HCT116 (cell line): ENCODE data around the gene EML4. TPM values are rescaled to one million over a fixed set of nuclear protein-coding genes. Genes with fewer than 3 reads are reported as not detected.

Experiments
- ATAC-seq: fragments of 200-7000 bp; cut with Tn5 transposase; 2 replicates; pipeline ENCODE4 v1.9.1; 2020; ENCODE audit warnings: mild to moderate bottlenecking, moderate library complexity
- BruUV-seq: library from RNA; stranded (reverse); fragments of 400-500 nt; replicated peaks from 2 replicates; lab custom pipeline; 2021; lab: Mats Ljungman, UMichigan
- CTCF ChIA-PET: fragments of 300-600 bp; sonication (Branson Sonifier 250); formaldehyde crosslinking; loops from one replicate; lab custom pipeline; 2021; ENCODE audit warnings: antibody characterized with exemption; lab: Charles Lee
- POLR2A ChIA-PET: fragments of 300-600, 350-600 bp; sonication (Branson Sonifier 250); formaldehyde crosslinking; loops from one replicate; lab custom pipeline; 2021; ENCODE audit warnings: antibody characterized with exemption; lab: Charles Lee
- RAD21 ChIA-PET, 2 experiments: fragments of 300-600 bp; sonication (Branson Sonifier 250); formaldehyde crosslinking; loops; one replicate each; lab custom pipeline; 2023; ENCODE audit warnings: low total read pairs in 2 of 2; ENCODE audit not compliant: uncharacterized antibody in 2 of 2, unreplicated experiment in 2 of 2, low non-redundant PET in 1 of 2; lab: Charles Lee
- DNase-seq: peaks from one replicate; pipeline ENCODE4 v3.0.0-alpha.2; 2010; ENCODE audit warnings: low read depth, low spot score
- H2AFZ ChIP-seq: fragments of 200-600 bp; shearing (Covaris generic), sonication (generic); 2 replicates; pipeline ENCODE4 v1.6.1; 2017; ENCODE audit warnings: low read depth, mixed run types, mixed read lengths, antibody characterized with exemption, low read length; ENCODE audit not compliant: poor library complexity, severe bottlenecking
- H3K27ac ChIP-seq: 2 replicates; pipeline ENCODE4 v1.5.1; 2012; ENCODE audit warnings: low read depth, low read length
- H3K27me3 ChIP-seq: fragments of 200-600 bp; sonication (generic); 2 replicates; pipeline ENCODE4 v1.6.1; 2016; ENCODE audit warnings: mixed run types, low read length, mixed read lengths; ENCODE audit not compliant: insufficient read depth
- H3K36me3 ChIP-seq, 2 experiments: fragments of 200-500 bp in 1 of 2; fragments of 200-600 bp in 1 of 2; sonication (Bioruptor generic) in 1 of 2; sonication (generic) in 1 of 2; 2 replicates each; pipeline versions ENCODE4 v1.5.1 to v1.6.1; 2014 to 2016; ENCODE audit warnings: low read length in 2 of 2, inconsistent platforms in 1 of 2, mixed read lengths in 1 of 2, mixed run types in 1 of 2; ENCODE audit not compliant: insufficient read depth in 2 of 2, control insufficient read depth in 1 of 2
- H3K4me1 ChIP-seq, 2 experiments: fragments of 200-600 bp in 1 of 2; sonication (generic) in 1 of 2; 2 replicates each; pipeline versions ENCODE4 v1.5.1 to v1.6.1; 2012 to 2017; ENCODE audit warnings: low read length in 2 of 2, inconsistent platforms in 1 of 2, mild to moderate bottlenecking in 1 of 2, mixed read lengths in 1 of 2, mixed run types in 1 of 2, moderate library complexity in 1 of 2; ENCODE audit not compliant: insufficient read depth in 2 of 2, control insufficient read depth in 1 of 2
- H3K4me2 ChIP-seq: fragments of 200-600 bp; sonication (generic); 2 replicates; pipeline ENCODE4 v1.6.1; 2017; ENCODE audit warnings: mixed run types, low read length, mixed read lengths
- H3K4me3 ChIP-seq, 2 experiments: fragments of 200-600 bp in 1 of 2; sonication (generic) in 1 of 2; replicated peaks in 1 of 2; 2 replicates each; pipeline ENCODE4 v1.5.1; 2011 to 2016; ENCODE audit warnings: low read length in 2 of 2, control low read depth in 1 of 2, low read depth in 1 of 2, mild to moderate bottlenecking in 1 of 2, mixed read lengths in 1 of 2, mixed run types in 1 of 2
- H3K79me2 ChIP-seq: fragments of 200-600 bp; sonication (generic); 2 replicates; pipeline ENCODE4 v1.6.1; 2017; ENCODE audit warnings: mild to moderate bottlenecking, mixed run types, low read length, moderate library complexity, mixed read lengths; ENCODE audit not compliant: insufficient read depth
- H3K9ac ChIP-seq: fragments of 200-600 bp; sonication (generic); 2 replicates; pipeline ENCODE4 v1.6.1; 2016; ENCODE audit warnings: low read length, mixed read lengths
- H3K9me2 ChIP-seq: fragments of 200-600 bp; sonication (generic), shearing (Covaris generic); 2 replicates; pipeline ENCODE4 v1.6.1; 2017; ENCODE audit warnings: mixed run types, mild to moderate bottlenecking, moderate library complexity; ENCODE audit not compliant: insufficient read depth
- H3K9me3 ChIP-seq, 2 experiments: fragments of 200-500 bp in 1 of 2; fragments of 200-600 bp in 1 of 2; sonication (Bioruptor generic) in 1 of 2; sonication (generic) in 1 of 2; 2 replicates each; pipeline ENCODE4 v1.6.1; 2014 to 2017; ENCODE audit warnings: low read length in 2 of 2, mixed read lengths in 2 of 2, inconsistent platforms in 1 of 2, low read depth in 1 of 2, mild to moderate bottlenecking in 1 of 2, mixed run types in 1 of 2, moderate library complexity in 1 of 2; ENCODE audit not compliant: control insufficient read depth in 1 of 2, insufficient read depth in 1 of 2
- H4K20me1 ChIP-seq: fragments of 200-600 bp; sonication (generic), shearing (Covaris generic); 2 replicates; pipeline ENCODE4 v1.6.1; 2017; ENCODE audit warnings: mixed run types, mild to moderate bottlenecking, moderate library complexity; ENCODE audit not compliant: insufficient read depth
- ATF3 ChIP-seq: IDR thresholded peaks from 2 replicates; pipeline ENCODE4 v1.6.1; 2012
- CBX3 ChIP-seq: IDR thresholded peaks from 2 replicates; pipeline ENCODE4 v1.6.1; 2012; ENCODE audit warnings: low read depth
- CEBPB ChIP-seq: IDR thresholded peaks from 2 replicates; pipeline ENCODE4 v1.6.1; 2012; ENCODE audit warnings: low read depth
- EGR1 ChIP-seq: IDR thresholded peaks from 2 replicates; pipeline ENCODE4 v1.6.1; 2012; ENCODE audit warnings: low read depth
- ELF1 ChIP-seq: IDR thresholded peaks from 2 replicates; pipeline ENCODE4 v1.6.1; 2012; ENCODE audit warnings: low read depth, borderline replicate concordance
- EZH2phosphoT487 ChIP-seq: fragments of 200-600 bp; IDR thresholded peaks from 2 replicates; pipeline ENCODE4 v1.6.1; 2018; ENCODE audit warnings: antibody characterized with exemption, borderline replicate concordance
- FOSL1 ChIP-seq: IDR thresholded peaks from 2 replicates; pipeline ENCODE4 v1.6.1; 2012; ENCODE audit warnings: low read depth
- JUND ChIP-seq: IDR thresholded peaks from 2 replicates; pipeline ENCODE4 v1.6.1; 2012
- POLR2AphosphoS5 ChIP-seq: IDR thresholded peaks from 2 replicates; pipeline ENCODE4 v1.6.1; 2011; ENCODE audit warnings: mild to moderate bottlenecking, low read depth, low read length, moderate library complexity
- RAD21 ChIP-seq: IDR thresholded peaks from 2 replicates; pipeline ENCODE4 v1.6.1; 2012; ENCODE audit warnings: low read depth, mild to moderate bottlenecking
- REST ChIP-seq: IDR thresholded peaks from 2 replicates; pipeline ENCODE4 v1.6.1; 2012; ENCODE audit warnings: low read depth
- TCF7L2 ChIP-seq: IDR thresholded peaks from 2 replicates; pipeline ENCODE4 v1.7.0; 2011; ENCODE audit warnings: borderline replicate concordance, inconsistent platforms; ENCODE audit not compliant: insufficient read depth, insufficient read length; ENCODE audit errors: extremely low read depth
- YY1 ChIP-seq: IDR thresholded peaks from 2 replicates; pipeline ENCODE4 v1.6.1; 2011; ENCODE audit warnings: low read length, low read depth, moderate library complexity, mild to moderate bottlenecking; ENCODE audit not compliant: insufficient replicate concordance; ENCODE audit errors: extremely low read depth
- ZFX ChIP-seq: fragments of 450-650 bp; IDR thresholded peaks from 2 replicates; pipeline ENCODE4 v1.6.1; 2017
- ZNF274 ChIP-seq: fragments of 200-500 bp; sonication (Bioruptor generic); IDR thresholded peaks from 2 replicates; pipeline ENCODE4 v1.6.1; 2014; ENCODE audit warnings: mild to moderate bottlenecking, low read depth, low read length, inconsistent platforms
- intact Hi-C: fragments of 100-400 bp; cut with micrococcal nuclease; formaldehyde crosslinking; loops from 2 replicates; pipeline ENCODE4 v1.10.0; 2022
- total RNA-seq: library from RNA; stranded (reverse); gene quantifications from one replicate; pipeline ENCODE4 v1.2.1, GENCODE V29; 2021; ENCODE audit not compliant: unreplicated experiment
- TF ChIP-seq, protein P1 (sequence below): IDR thresholded peaks from 2 replicates; pipeline ENCODE4 v1.6.1; 2012

The EML4 gene
- total RNA-seq, 1 experiment from 2014 or later, result 53.5 TPM

DNA sequence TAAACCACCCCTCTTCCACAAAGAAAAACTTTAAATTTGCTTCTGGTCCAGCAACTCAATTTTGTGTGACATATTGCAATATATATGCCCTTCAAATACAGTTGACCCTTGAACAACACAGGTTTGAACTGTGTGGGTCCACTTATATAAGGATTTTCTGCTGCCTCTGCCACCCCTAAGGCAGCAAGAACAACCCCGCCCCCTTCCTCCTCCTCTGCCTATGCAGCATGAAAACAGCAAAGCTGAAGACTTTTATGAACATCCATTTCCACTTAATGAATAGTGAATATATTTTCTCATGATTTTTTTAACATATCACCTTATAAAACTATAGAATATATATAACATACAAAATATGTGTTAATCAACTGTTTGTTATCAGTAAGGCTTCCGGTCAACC lies 58.3 kb downstream of the EML4 start:
- H3K9ac ChIP-seq, result no peak overlapping the region
- no peak overlapping the region for H3K4me2 ChIP-seq
- BruUV-seq, result no TSS peak
- ATAC-seq (no peak), DNase-seq (no peak)
- H4K20me1 ChIP-seq, result no peaks in the 10 kb centered on the region
- CTCF ChIA-PET, result no interaction called here
- no peaks in the 10 kb centered on the region for H3K27me3 ChIP-seq
- no peaks in the 10 kb centered on the region for H3K9me3 ChIP-seq
- peaks cover 42% of the 10 kb centered on the region for H3K79me2 ChIP-seq
- TF ChIP-seq EZH2phosphoT487, result no peak
- TF ChIP-seq ATF3, result no peak
- TF ChIP-seq YY1, result no peak
- TF ChIP-seq, protein P1, sequence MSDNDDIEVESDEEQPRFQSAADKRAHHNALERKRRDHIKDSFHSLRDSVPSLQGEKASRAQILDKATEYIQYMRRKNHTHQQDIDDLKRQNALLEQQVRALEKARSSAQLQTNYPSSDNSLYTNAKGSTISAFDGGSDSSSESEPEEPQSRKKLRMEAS, result no peak
- no peak for TF ChIP-seq CEBPB
- no peak for TF ChIP-seq CBX3
- no peak for TF ChIP-seq ZNF274
- no peak for TF ChIP-seq FOSL1
- TF ChIP-seq TCF7L2, result no peak
- TF ChIP-seq EGR1, result no peak
- TF ChIP-seq ELF1, result no peak
- TF ChIP-seq JUND, result no peak
- TF ChIP-seq REST, result no peak
- no peak for TF ChIP-seq RAD21
- TF ChIP-seq ZFX, result no peak
- no peak for TF ChIP-seq POLR2AphosphoS5
- H3K36me3 ChIP-seq, result no peaks in the 10 kb centered on the region
- POLR2A ChIA-PET, result no interaction called here
- no peaks in the 10 kb centered on the region for H3K9me2 ChIP-seq
- intact Hi-C loops, result no loop called here
- no peak overlapping the region for H3K4me3 ChIP-seq
- H3K27ac ChIP-seq, result no peak overlapping the region
- no peak overlapping the region for H2AFZ ChIP-seq
- RAD21 ChIA-PET, result no interaction called here
- no peaks in the 10 kb centered on the region for H3K4me1 ChIP-seq
